Aorta (tissue), 5 donors: ENCODE results near the gene NEDD8. TPM values are rescaled to one million over a fixed set of nuclear protein-coding genes. Genes with fewer than 3 reads are reported as not detected.
"Not testable (repeated sequence)": the region's sequence is repeated elsewhere in the genome, so short reads cannot be mapped to it uniquely, and the experiment has no call there.

ENCODE experiments used
- ATAC-seq: fragments of 200-7000 bp; cut with Tn5 transposase; one replicate; pipeline ENCODE4 v1.9.1; 2022; ENCODE audit warnings: moderate library complexity; ENCODE audit not compliant: low FRiP score
- DNase-seq, 2 donors: peaks; one replicate each; pipeline ENCODE4 v3.0.0-alpha.2; 2020
- H3K27ac ChIP-seq, 2 donors: one replicate each; pipeline ENCODE4 v1.5.1; 2013; ENCODE audit warnings: low read length in 2 of 2, mild to moderate bottlenecking in 2 of 2, moderate library complexity in 2 of 2, control low read depth in 1 of 2, inconsistent platforms in 1 of 2, low read depth in 1 of 2
- H3K27me3 ChIP-seq, 2 donors: one replicate each; pipeline ENCODE4 v1.6.1; 2013; ENCODE audit warnings: control low read depth in 1 of 2, low read length in 1 of 2, mild to moderate bottlenecking in 1 of 2, moderate library complexity in 1 of 2; ENCODE audit not compliant: insufficient read depth in 2 of 2, control insufficient read depth in 1 of 2
- H3K36me3 ChIP-seq, 2 donors: one replicate each; pipeline ENCODE4 v1.6.1; 2013; ENCODE audit warnings: control low read depth in 1 of 2, low read length in 1 of 2, mild to moderate bottlenecking in 1 of 2; ENCODE audit not compliant: insufficient read depth in 2 of 2, control insufficient read depth in 1 of 2
- H3K4me1 ChIP-seq, 2 donors: one replicate each; pipeline ENCODE4 v1.6.1; 2013; ENCODE audit warnings: low read length in 2 of 2, control low read depth in 1 of 2, mild to moderate bottlenecking in 1 of 2, moderate library complexity in 1 of 2; ENCODE audit not compliant: insufficient read depth in 2 of 2, control insufficient read depth in 1 of 2
- H3K4me3 ChIP-seq, 2 donors: one replicate each; pipeline ENCODE4 v1.5.1; 2013; ENCODE audit warnings: low read length in 2 of 2, control low read depth in 1 of 2, mild to moderate bottlenecking in 1 of 2
- H3K9me3 ChIP-seq: one replicate; pipeline ENCODE4 v1.6.1; 2013; ENCODE audit warnings: mild to moderate bottlenecking, low read length; ENCODE audit not compliant: control insufficient read depth
- WGBS, 2 donors: extraction: QIAGEN DNeasy Blood & Tissue Kit; methylation state at CpG; one replicate each; pipeline ENCODE4 v1.1.7; 2013; 5-methylcytosine and 5-hydroxymethylcytosine counted together
- intact Hi-C, 2 donors: fragments of 100-400 bp; cut with DNase I; formaldehyde crosslinking; loops; one replicate each; pipeline versions ENCODE4 v1.14.2 to v1.15.0; 2022
- polyA plus RNA-seq, 2 donors: library from polyadenylated mRNA; stranded (reverse); fragments of 200-250 nt; gene quantifications; one replicate each; pipeline ENCODE4 v1.2.3, GENCODE V29; 2013
- total RNA-seq, 2 donors: library from RNA; stranded (reverse); fragmentation: NEBNext Ultra II Directional; extraction: Animal tissue kit (Norgen Biotek cat#: 25700); gene quantifications; one replicate each; pipeline ENCODE4 v1.2.1, GENCODE V29; 2021
- donor health status: healthy with polysubstance abuse.
- donor health status: Bipolar disorder and iron deficiency.
- donor health status: DM: no; HTN: no; CAD: no.
- donor health status: DM: no; HTN: no; CAD: no.
- donor health status: DM: yes; HTN: yes; CAD: no.

The NEDD8 gene
- total and polyA plus RNA-seq, 4 donors = 122 to 345 (median 172) TPM

- ATAC-seq = no peak
- WGBS, 2 donors = 82 to 86% methylated on average over 7 of the region's 7 CpGs
- Histone ChIP-seq H3K27me3 (no peaks in the 10 kb centered on the region), H3K9me3 (no peaks in the 10 kb centered on the region), H3K4me1 (no peaks in the 10 kb centered on the region), H3K36me3 (no peaks in the 10 kb centered on the region), H3K27ac (no peak overlapping the region), H3K4me3 (no peak overlapping the region)
- DNase-seq = no peak
- intact Hi-C loops = loop anchor here in 1 of 2 donors (5.0 kb wide), 1 partner anchor 163 kb away; no protein-coding TSS in a partner anchor
These were observed 21.8 kb upstream of the NEDD8 start for GRCh38 chr14:24253936-24254335.

DNA sequence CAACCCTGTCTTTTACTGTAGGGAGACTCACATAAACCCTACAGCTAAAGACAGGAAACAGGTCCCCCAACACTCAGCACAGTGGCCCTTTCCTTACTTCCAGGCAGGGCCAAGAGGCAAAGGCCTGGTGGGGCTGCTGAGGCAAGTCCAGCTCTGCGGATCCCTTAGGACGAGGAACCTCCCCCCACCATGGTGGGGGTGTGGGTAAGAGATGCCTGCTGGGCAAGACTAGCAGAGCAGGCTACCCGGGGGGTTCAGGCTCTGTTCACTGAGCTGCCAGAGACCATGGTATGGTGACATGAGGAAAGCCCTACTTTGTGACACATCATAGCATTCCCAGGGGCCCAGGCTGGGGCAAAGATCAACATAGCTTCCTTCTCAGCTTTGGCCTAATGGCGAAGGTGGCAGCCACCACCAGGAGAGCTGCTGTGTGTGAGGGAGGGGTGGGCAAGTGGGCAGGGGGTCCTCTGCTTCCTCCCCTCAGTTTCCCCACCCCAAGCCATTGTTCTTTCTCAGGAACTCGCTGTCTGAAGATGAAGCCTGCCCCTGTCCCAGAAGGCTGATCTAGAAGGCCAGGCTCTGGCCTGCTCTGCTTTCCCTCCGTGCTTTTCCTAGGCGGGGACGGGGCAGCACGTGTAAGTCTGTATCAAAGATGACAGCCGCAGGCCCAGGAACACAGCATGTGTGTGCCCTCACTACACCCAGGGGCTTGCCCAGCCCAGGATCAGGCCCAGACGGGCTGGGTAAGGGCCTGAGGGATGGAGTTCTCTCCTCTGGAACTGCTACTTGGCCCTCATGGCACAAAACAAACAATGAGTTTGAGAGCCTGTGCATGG, 20.3 kb upstream of the NEDD8 start:
- no peak for ATAC-seq
- DNase-seq = peak in 1 of 2 donors; percentile 61
- intact Hi-C loops = loop anchor here in 1 of 2 donors (5.0 kb wide), 1 partner anchor 165 kb away; no protein-coding TSS in a partner anchor
- H3K27me3 ChIP-seq = no peaks in the 10 kb centered on the region
- H3K9me3 ChIP-seq = no peaks in the 10 kb centered on the region
- no peak overlapping the region for H3K4me3 ChIP-seq
- H3K27ac ChIP-seq = no peak overlapping the region
- WGBS, 2 donors = 74 to 78% methylated on average over 11 of the region's 11 CpGs
- H3K36me3 ChIP-seq = no peaks in the 10 kb centered on the region
- no peaks in the 10 kb centered on the region for H3K4me1 ChIP-seq

- Histone ChIP-seq H3K4me1 (no peaks in the 10 kb centered on the region), H3K9me3 (no peaks in the 10 kb centered on the region), H3K36me3 (no peaks in the 10 kb centered on the region), H3K27ac (no peak overlapping the region), H3K4me3 (no peak overlapping the region), H3K27me3 (no peaks in the 10 kb centered on the region)
- intact Hi-C loops = loop anchor here in 1 of 2 donors (5.0 kb wide), 1 partner anchor 165 kb away; no protein-coding TSS in a partner anchor
- no peak for ATAC-seq
- WGBS, 2 donors = 78 to 86% methylated on average over 1 of the region's 1 CpG
- no peak for DNase-seq
These were observed 19.7 kb upstream of the NEDD8 start for GRCh38 chr14:24251880-24252288.

- H3K27ac ChIP-seq = no peak overlapping the region
- no peaks in the 10 kb centered on the region for H3K9me3 ChIP-seq
- H3K36me3 ChIP-seq = no peaks in the 10 kb centered on the region
- no peak for ATAC-seq
- intact Hi-C loops = loop anchor here in 1 of 2 donors (5.0 kb wide), 1 partner anchor 167 kb away; no protein-coding TSS in a partner anchor
- no peaks in the 10 kb centered on the region for H3K4me1 ChIP-seq
- no peak overlapping the region for H3K4me3 ChIP-seq
- no peak for DNase-seq
- WGBS, 2 donors = 45 to 59% methylated on average over 4 of the region's 4 CpGs
- no peaks in the 10 kb centered on the region for H3K27me3 ChIP-seq
These were observed 18.2 kb upstream of the NEDD8 start for GRCh38 chr14:24250354-24250753.

DNA sequence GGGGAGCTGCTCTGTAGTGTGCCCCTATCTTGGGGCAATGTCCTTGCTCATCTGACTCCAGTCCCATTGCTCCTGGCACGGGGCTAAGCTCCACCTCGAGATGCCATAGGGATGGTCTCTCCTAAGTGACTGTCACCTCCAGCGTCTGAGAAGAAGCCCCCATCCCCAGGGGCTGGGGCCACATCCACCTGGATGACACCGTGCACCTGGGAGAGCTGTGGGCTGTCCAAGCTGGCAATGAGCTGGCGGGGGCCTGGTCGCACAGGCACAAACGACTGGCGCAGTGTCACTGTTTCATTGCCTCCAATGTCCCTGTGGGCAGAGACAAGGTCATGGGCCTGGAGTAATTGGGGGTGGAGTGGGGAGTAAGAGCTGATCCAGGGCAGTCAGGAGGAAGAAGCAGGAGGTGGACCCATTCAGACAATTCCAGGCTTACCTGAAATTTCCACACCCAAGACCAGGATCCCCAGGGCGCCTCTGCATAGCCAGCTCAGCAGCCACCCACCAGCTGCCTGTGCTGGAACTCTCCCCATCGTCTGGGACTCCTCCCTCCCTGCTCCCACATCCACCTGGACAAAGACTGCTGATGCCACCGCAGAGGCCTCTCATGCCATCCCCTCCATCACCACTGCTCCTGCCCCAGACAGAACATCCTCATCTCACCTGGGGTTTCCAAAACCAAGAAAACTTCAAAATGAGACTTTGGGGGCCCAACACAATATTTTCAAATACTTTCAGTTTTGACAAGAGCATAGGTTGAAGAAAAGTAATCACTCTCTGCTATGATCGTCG, 17.3 kb upstream of the NEDD8 start:
- WGBS, 2 donors = 76 to 80% methylated on average over 11 to 13 of the region's 13 CpGs
- H3K27ac ChIP-seq = no peak overlapping the region
- intact Hi-C loops = loop anchor here in 1 of 2 donors (5.0 kb wide), 1 partner anchor 168 kb away; no protein-coding TSS in a partner anchor
- no peaks in the 10 kb centered on the region for H3K36me3 ChIP-seq
- H3K4me3 ChIP-seq = no peak overlapping the region
- no peaks in the 10 kb centered on the region for H3K9me3 ChIP-seq
- ATAC-seq (no peak), DNase-seq (no peak)
- no peaks in the 10 kb centered on the region for H3K4me1 ChIP-seq
- no peaks in the 10 kb centered on the region for H3K27me3 ChIP-seq

- DNase-seq (no peak), ATAC-seq (no peak)
- no peak overlapping the region for H3K27ac ChIP-seq
- WGBS, 2 donors = 74% methylated on average over 7 of the region's 7 CpGs
- no peaks in the 10 kb centered on the region for H3K4me1 ChIP-seq
- intact Hi-C loops = no loop called here
- H3K9me3 ChIP-seq = no peaks in the 10 kb centered on the region
- H3K27me3 ChIP-seq = no peaks in the 10 kb centered on the region
- no peak overlapping the region for H3K4me3 ChIP-seq
- no peaks in the 10 kb centered on the region for H3K36me3 ChIP-seq
These were observed 15.3 kb upstream of the NEDD8 start for GRCh38 chr14:24247422-24247821.

DNA sequence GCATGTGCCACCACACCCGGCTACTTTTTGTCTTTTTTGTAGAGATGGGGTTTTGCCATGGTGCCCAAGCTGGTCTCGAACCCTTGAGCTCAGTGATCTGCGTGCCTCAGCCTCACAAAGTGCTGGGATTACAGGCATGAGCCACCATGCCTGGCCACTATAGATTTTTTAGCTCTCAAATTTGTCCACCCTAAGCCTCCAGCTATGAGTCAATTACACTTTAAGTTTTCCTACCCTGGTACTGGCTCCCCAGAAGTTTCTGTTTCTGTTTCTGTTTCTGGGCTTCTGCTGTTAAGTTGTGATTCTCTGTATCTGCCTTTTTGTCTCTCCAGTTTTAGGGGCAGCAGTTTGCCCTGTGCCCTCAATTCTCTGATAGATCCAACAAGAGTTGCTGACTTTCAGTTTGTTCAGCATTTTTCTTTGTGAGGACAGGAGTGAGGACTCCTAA, 14.6 kb upstream of the NEDD8 start:
- WGBS, 2 donors = 86 to 90% methylated on average over 3 of the region's 3 CpGs
- Histone ChIP-seq H3K4me1 (no peaks in the 10 kb centered on the region), H3K27ac (no peak overlapping the region), H3K9me3 (no peaks in the 10 kb centered on the region), H3K27me3 (no peaks in the 10 kb centered on the region), H3K4me3 (no peak overlapping the region), H3K36me3 (no peaks in the 10 kb centered on the region)
- intact Hi-C loops = no loop called here
- no peak for ATAC-seq
- no peak for DNase-seq

DNA sequence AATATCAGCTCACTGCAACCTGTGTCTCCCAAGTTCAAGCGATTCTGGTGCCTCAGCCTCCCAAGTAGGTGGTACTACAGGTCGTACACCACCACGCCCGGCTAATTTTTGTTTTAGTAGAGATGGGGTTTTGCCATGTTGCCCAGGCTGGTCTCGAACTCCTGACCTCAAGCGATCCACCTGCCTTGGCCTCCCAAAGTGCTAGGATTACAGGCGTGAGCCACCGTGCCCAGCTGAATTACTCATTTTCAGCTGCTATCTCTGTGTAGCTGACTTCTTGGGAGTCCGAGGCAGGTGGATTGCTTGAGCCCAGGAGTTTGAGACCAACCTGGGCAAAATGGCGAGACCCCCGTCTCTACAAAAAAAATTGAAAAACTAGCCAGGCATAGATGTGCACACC, 13.2 kb upstream of the NEDD8 start:
- H3K4me3 ChIP-seq, H3K27me3 ChIP-seq, H3K36me3 ChIP-seq, H3K4me1 ChIP-seq, H3K9me3 ChIP-seq, H3K27ac ChIP-seq, ATAC-seq, intact Hi-C loops: not testable (repeated sequence)
- DNase-seq = peak in 1 of 2 donors; percentile 48
- 89 to 93% methylated on average over 11 of the region's 11 CpGs for WGBS, 2 donors
